Brain microvascular endothelial cell (primary cell): Measurements from ENCODE around the gene IFNGR2.

ENCODE experiments used
- DNase-seq: peaks from one replicate; pipeline ENCODE4 v3.0.0-alpha.2; 2020
- H3K27ac ChIP-seq: fragments of 250-450 bp; sonication (Bioruptor Pico); 2 replicates; pipeline ENCODE4 v1.5.1; 2020; ENCODE audit warnings: mild to moderate bottlenecking, moderate library complexity
- H3K27me3 ChIP-seq: fragments of 250-450 bp; sonication (Bioruptor Pico); replicated peaks from 2 replicates; pipeline ENCODE4 v1.5.1; 2020; ENCODE audit warnings: mild to moderate bottlenecking
- H3K36me3 ChIP-seq: fragments of 250-450 bp; sonication (Bioruptor Pico); replicated peaks from 2 replicates; pipeline ENCODE4 v1.5.1; 2020; ENCODE audit warnings: mild to moderate bottlenecking
- H3K4me3 ChIP-seq: 2 replicates; pipeline ENCODE4 v1.5.1; 2011; ENCODE audit warnings: low read depth, mild to moderate bottlenecking, control low read depth, low read length, moderate library complexity
- in situ Hi-C: cut with HindIII; loops from 2 replicates; pipeline ENCODE4 v1.10.0; 2017; ENCODE audit warnings: low sequenced_read_pairs, low pct_ligation_motif_present
- TF ChIP-seq, protein P1 (sequence below): IDR thresholded peaks from 2 replicates; pipeline ENCODE4 v1.5.1; 2011; ENCODE audit warnings: low read depth, mild to moderate bottlenecking, moderate library complexity, low read length, control low read depth, inconsistent platforms; ENCODE audit errors: missing control alignments

IFNGR2 gene

DNA sequence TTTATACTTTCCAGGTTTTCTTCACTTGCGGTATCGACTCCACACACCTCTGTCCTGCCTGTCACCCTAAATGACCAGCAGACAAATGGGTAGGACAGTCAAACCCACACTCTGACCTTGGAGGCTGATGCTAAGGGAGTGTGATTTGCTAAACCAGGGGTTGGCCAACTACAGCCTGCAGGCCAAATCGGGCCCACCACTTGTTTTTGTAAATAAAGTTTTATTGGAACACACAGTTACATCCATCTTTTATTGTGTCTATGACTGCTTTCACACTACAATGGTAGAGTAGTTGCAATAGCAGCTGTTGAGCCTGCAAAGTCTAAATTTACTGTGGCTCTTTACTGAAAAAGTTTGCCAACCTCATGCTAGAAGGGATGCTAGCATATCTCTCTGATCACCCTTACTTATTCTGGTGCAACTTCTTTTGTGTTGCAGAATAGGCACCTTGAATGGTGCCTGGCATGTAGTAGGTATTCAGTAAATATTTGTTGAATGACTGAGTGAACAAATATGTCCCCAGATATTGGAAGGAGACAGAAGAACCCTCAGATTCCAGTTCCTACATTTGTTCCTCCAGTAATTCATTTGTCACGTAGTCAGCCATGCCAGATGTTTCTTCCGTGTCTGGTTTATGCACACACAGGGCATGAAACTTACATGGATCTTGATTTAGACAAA lies 18.6 kb downstream of the IFNGR2 start:
- Histone ChIP-seq H3K4me3 (no peak overlapping the region), H3K36me3 (peaks cover 67% of the 10 kb centered on the region), H3K27ac (no peak overlapping the region), H3K27me3 (no peaks in the 10 kb centered on the region)
- DNase-seq: no peak
- TF ChIP-seq, protein P1, sequence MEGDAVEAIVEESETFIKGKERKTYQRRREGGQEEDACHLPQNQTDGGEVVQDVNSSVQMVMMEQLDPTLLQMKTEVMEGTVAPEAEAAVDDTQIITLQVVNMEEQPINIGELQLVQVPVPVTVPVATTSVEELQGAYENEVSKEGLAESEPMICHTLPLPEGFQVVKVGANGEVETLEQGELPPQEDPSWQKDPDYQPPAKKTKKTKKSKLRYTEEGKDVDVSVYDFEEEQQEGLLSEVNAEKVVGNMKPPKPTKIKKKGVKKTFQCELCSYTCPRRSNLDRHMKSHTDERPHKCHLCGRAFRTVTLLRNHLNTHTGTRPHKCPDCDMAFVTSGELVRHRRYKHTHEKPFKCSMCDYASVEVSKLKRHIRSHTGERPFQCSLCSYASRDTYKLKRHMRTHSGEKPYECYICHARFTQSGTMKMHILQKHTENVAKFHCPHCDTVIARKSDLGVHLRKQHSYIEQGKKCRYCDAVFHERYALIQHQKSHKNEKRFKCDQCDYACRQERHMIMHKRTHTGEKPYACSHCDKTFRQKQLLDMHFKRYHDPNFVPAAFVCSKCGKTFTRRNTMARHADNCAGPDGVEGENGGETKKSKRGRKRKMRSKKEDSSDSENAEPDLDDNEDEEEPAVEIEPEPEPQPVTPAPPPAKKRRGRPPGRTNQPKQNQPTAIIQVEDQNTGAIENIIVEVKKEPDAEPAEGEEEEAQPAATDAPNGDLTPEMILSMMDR: no peak
- in situ Hi-C loops: no loop called here

DNA sequence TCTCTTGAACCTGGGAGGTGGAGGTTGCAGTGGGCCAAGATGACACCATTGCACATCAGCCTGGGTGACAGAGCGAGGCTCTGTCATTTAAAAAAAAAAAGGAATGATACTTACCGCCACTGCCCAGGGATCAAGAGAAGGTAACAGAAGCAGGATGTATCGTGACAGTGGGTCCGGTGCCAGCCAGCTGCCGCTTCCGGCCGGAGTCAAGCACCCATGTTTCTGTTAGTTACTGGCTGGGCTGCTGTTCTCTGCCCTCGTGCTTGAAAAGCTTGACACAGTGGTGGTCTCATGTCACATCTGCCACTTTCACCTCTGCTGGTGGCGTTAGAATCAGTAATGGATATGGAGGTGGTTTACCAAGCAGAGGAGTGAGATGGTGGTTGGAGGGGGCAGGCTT lies 21.0 kb downstream of the IFNGR2 start:
- in situ Hi-C loops: no loop called here
- no peak for DNase-seq
- Histone ChIP-seq H3K27me3 (no peaks in the 10 kb centered on the region), H3K4me3 (no peak overlapping the region), H3K27ac (no peak overlapping the region), H3K36me3 (peaks cover 79% of the 10 kb centered on the region)
- TF ChIP-seq, protein P1: no peak

DNA sequence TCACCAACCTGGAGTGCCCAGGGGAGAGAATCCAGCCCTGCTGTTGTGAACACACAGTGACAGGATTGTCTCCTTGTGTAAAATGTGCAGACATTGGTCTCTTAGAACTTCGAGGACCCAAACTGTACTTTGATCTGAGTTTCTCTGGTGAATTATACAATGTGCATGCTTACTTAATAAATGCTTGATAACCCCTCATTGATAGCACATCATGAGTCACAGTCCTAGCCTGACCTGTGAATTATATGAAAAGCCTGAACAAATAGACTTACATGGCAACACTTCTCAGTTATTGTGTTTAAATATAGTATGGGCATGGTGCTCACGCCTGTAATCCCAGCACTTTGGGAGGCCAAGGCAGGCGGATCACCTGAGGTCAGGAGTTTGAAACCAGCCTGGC lies 22.6 kb downstream of the IFNGR2 start:
- DNase-seq: no peak
- H3K27me3 ChIP-seq: no peaks in the 10 kb centered on the region
- TF ChIP-seq, protein P1: no peak
- in situ Hi-C loops: no loop called here
- H3K4me3 ChIP-seq: no peak overlapping the region
- H3K36me3 ChIP-seq: peaks cover 80% of the 10 kb centered on the region
- H3K27ac ChIP-seq: no peak overlapping the region

DNA sequence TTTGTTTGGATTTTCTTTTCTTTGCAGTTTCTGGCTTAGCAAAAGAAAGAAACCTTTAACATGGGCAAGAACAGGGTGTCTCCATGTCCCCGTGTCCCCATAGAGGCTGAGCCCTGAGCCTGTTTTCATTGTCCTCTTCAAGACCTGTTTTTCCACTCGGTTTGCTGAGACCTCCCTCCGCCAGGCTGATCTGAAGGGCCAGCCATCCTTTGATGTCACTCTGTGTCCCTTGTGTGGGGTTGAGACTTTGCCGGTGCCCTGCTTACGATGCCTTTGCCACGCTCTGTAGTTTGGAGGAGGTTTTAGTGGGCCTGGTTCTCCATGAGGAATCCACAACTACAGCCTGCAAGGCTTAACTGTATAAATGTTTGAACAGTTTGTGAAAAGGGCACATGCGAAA lies 23.8 kb downstream of the IFNGR2 start:
- H3K36me3 ChIP-seq: peaks cover 83% of the 10 kb centered on the region
- TF ChIP-seq, protein P1: no peak
- no peak overlapping the region for H3K27ac ChIP-seq
- no peak overlapping the region for H3K4me3 ChIP-seq
- in situ Hi-C loops: no loop called here
- no peak for DNase-seq
- no peaks in the 10 kb centered on the region for H3K27me3 ChIP-seq

DNA sequence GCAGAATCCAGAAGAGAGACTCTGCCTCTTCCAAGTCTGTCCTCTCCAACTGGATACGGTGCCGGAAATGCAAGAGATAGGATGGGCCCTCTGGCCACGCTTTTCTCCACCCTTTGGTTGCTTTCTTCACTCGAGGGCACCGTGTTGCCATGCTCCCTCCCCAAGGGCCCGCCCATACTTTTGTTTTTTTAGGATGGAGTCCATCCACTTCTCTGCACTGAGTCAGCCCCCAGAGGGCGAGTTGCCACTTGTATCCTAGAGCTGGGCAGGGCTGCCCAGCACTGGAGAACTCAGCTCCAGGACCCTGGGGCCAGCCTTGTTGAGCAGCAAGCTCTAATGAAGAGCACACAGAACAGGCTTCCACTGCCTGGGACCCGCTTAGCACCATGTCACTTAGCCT lies 25.5 kb downstream of the IFNGR2 start:
- peaks cover 87% of the 10 kb centered on the region for H3K36me3 ChIP-seq
- H3K27ac ChIP-seq: no peak overlapping the region
- no peak for DNase-seq
- no peaks in the 10 kb centered on the region for H3K27me3 ChIP-seq
- in situ Hi-C loops: no loop called here
- H3K4me3 ChIP-seq: no peak overlapping the region
- TF ChIP-seq, protein P1: no peak

DNA sequence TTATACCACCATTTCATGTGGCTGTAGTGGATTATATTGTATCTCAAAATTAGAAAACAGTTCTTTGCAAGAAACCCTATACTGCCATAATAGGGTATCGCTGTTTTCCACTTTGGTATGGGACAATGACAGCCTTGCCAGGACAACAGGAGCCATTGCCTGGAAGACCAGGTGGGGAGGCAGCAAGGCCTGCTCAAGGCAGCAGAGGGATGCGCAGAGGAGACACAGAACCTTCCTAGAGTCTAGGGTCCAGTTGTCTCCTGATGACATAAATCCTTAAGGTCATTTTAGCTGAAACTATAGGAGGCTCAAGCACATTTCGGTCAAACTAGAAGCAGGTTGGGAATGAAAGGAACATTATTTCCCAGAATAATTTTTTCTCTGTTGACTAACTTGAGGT lies 27.6 kb downstream of the IFNGR2 start:
- no peak for DNase-seq
- H3K4me3 ChIP-seq: no peak overlapping the region
- H3K27me3 ChIP-seq: no peaks in the 10 kb centered on the region
- TF ChIP-seq, protein P1: no peak
- peaks cover 84% of the 10 kb centered on the region for H3K36me3 ChIP-seq
- no peak overlapping the region for H3K27ac ChIP-seq
- in situ Hi-C loops: no loop called here
